RPMI8226 (cell line): ENCODE measurements around the gene CNTNAP2.
A peak's percentile ranks its signal among the peaks of the same experiment; 100 is the strongest.

Source experiments
- DNase-seq: peaks from one replicate; pipeline ENCODE4 v3.0.0-alpha.2; 2015

Gene CNTNAP2

GRCh38 chr7:146626912-146627311 is 510.3 kb downstream of the CNTNAP2 start:
- DNase-seq, result no peak

DNA sequence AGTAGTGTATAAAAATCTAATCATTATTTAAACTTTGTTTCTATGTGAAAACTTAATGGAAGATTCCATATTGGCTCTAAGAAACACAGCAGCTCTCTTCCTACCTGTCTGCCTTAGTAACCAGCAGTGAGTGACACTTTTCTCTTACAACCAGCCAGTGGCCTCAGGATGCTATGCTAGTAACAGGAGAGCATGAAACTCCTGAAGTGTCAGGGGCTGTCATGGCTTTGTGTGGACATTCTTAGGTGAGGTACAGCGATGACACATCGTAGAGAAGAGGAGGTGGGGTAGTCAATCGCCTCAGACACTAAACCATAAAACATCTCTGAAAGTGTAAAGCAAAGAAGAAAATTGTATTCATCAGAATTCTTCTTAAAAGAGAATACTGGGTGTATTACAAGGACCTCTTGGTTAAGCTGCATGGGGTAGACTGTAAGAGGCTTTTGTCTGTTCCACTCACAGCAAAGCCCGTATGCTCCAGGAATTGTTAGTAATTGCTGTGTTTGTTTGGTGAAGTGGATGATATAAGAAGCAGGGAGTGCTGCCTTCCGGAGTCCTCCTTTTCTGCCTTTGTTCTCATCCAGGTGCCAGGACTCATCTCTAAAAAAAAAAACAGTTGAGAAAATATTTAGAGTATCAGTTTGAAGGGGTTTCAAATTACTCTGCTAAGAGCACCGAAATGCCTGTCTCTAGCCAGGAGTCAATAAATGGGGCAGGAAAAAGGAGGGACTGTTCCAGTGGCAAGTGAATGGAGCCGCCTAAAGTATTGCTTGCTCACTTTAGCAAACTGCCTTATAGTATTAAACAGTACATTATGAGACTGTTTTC is 518.8 kb downstream of the CNTNAP2 start:
- DNase-seq, result no peak

- no peak for DNase-seq
Measured at GRCh38 chr7:146636033-146636356, 519.4 kb downstream of the CNTNAP2 start.

DNA sequence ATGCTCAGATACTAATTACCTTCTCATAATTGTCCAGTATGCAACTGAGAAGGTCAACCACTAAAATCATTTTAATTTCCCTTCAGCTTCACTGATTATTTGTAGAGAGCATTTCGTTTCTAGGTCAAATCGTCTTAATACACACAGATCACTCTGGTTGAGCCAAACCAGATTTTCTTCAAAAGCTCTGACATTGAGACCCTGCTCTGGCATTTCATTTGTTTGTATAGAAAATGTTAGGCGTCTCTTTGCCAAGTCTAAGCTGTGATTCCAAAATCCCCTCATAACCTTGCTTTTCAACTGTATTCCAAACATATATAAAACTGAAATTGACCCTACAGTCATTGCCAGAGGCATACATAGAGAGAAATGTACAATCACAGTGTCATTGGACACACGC is 520.0 kb downstream of the CNTNAP2 start:
- DNase-seq, result no peak

- DNase-seq, result no peak
Measured at GRCh38 chr7:146639291-146639690, 522.7 kb downstream of the CNTNAP2 start.

DNA sequence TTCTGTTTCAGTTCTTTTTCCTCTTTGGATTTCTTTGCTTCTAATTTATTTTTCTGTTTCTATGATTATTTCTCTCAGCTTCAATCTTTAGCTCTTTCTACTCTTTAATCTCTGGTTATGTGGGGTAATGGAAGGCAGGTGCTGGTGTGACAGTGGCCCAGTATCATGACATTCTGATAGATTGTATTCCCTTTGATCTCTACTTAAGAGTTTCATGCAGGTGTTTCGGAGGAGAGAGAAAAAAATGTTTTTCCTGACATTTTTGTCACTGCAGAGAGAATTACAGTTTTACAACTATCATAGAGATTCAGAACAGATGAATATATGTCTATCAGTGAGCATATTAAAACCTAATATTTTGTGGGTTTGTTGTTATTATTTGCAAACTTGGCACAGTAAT is 524.9 kb downstream of the CNTNAP2 start:
- no peak for DNase-seq

DNA sequence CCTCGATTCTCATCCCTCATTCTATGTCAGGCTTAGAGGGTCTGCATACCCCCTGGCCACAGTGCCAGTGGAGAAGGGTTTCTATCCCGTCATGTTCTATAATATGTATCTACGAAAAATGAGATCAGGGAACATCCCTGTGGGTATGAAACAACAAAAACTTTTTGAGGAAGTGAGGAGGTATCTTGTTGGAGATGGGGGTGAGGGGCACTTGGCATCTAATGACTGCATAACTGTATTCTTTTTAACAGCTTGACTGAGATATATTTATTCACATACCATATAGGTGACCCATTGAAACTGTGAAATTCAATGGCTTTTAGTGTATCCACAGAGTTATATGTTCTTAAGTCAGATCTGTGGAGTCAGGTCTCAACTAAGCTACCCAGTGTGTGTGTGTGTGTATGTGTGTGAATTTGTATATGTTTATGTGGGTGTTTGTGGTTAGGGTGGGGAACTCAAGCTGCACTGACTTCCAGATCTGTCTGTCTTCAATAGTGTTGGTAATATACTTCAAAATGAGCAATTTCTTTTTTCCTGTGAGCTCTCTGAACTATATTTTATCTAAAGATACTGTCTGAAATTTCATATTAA is 528.9 kb downstream of the CNTNAP2 start:
- no peak for DNase-seq

GRCh38 chr7:146647445-146647844 is 530.8 kb downstream of the CNTNAP2 start:
- no peak for DNase-seq

DNA sequence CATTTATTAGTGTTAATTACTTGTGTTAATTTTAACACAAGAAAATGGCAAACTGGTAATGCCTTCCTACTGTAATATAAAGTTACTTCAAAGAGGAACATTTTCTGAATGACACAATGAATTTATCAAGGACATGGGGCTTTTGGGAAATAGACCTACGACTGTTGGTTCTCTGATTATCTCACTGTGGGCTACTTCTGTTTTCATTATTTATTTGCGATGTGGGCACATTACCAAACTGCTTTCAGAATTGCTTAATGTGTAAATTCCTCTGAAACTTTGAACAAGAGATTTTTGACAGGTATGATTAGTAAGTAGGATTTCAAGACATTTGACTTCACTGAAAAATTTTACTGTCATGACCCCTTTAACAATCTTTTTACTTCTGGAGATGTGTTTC is 535.6 kb downstream of the CNTNAP2 start:
- peak; percentile 68 for DNase-seq

- DNase-seq, result peak; percentile 15
Measured at GRCh38 chr7:146654048-146654447, 537.4 kb downstream of the CNTNAP2 start.

- peak; percentile 93 for DNase-seq
Measured at GRCh38 chr7:146655928-146656797, 539.6 kb downstream of the CNTNAP2 start.

- DNase-seq, result no peak
Measured at GRCh38 chr7:146656988-146657387, 540.4 kb downstream of the CNTNAP2 start.

- DNase-seq, result no peak
Measured at GRCh38 chr7:146658604-146659003, 542.0 kb downstream of the CNTNAP2 start.

DNA sequence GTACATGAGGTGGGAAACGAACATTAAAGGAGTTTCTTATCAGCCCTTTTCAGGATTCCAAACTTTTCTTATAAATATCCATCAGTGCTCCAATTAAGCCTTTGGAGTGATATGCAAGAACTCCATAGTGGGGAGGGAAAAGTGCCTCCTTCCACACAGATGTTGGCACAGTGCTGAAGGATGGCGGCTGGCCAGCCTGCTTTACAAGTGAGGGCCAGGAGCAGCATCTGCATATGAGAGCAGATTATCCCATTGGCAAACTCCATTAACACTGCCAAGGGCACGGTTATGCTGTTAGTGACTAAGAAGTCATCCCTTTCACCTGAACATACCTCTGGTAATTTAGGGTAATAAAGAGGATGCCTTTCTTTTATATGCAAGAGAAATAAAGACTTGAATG is 543.1 kb downstream of the CNTNAP2 start:
- no peak for DNase-seq

DNA sequence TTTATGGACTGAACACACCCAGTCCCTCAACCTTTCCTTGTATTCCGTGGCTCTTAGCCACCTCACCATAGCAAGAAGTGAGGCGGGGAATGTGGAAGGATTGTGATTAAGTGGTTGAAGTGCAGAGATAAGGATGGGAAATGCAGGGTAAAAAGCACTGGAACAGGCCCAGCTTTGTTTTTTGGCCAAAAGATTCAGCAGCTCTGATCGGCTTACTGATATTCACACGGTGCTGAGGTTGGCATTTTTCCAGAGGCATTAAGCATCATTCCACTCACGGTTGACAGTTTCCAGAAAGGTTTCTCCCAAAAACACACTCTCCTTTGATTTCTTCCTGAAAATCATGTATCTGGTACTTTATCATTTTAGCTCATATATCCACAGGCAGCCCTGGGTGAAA is 544.2 kb downstream of the CNTNAP2 start:
- DNase-seq, result no peak

DNA sequence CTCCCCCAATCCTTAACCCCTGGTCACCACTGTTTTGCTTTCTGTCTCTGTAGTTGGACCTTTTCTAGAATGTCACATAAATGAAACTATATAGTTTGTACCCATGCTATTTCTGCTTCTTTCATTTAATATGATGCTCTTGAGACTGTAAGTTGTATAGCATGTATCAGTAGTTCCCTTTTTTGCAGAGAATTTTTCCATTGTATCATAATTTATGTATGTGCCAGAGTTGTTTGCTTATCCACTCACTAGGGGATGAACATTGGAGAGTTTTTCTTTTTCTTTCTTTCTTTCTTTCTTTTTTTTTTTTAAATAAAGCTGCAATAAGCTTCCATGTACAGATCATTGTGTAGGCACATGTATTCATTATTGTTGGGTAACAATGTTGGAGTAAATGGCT is 544.8 kb downstream of the CNTNAP2 start:
- DNase-seq, result no peak

GRCh38 chr7:146661929-146662328 is 545.3 kb downstream of the CNTNAP2 start:
- DNase-seq, result no peak

DNA sequence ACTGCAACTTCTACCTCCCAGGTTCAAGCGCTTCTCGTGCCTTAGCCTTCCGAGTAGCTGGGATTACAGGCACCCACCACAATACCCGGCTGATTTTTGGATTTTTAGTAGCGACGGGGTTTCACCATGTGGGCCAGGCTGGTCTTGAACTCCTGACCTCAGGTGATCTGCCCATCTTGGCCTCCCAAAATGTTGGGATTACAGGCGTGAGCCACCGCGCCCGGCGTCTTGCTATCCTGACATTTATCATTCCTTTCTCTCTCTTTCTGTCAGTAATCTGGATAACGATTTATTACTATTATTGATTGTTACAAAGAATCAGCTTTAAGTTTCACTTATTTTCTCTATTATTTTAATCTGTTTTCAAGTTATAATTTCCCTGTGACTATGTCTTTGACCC is 548.4 kb downstream of the CNTNAP2 start:
- DNase-seq, result no peak

DNA sequence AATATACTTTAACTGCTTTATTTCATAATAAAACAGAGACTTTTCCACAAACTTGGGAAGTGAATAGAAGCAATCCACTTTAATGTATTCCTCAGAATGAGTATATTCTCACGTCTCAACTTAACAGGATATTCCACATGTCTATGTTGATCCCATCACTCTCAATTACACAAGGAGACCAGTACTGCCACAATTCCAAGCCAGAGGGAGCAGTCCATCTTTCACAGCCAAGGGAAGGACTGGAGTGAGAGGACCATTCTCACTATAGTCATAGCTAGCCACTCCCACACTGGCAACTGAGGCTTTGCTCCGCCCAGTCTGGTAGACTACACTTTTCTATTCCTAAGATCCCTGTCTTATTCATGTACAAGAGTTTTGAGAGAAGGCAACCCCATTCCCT is 553.9 kb downstream of the CNTNAP2 start:
- DNase-seq, result no peak

- no peak for DNase-seq
Measured at GRCh38 chr7:146681487-146681886, 564.9 kb downstream of the CNTNAP2 start.

DNA sequence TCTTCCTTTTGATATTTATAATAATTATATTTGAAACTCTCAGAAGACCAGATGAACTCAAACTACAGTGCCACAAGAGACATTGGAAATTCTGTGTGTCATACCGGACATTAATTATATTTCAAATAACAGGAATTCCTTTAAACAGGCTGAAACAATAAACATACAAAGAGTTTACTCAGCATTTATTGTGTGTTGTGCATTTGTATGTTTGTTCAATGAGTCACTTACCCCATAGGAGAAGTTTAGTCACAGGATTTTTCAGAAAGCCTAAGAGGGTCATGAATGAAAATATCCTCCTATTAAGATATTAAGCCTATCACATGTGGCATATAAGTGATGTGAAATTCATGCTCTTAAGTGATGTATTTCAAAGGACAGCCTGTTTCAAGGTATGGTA is 566.8 kb downstream of the CNTNAP2 start:
- no peak for DNase-seq

DNA sequence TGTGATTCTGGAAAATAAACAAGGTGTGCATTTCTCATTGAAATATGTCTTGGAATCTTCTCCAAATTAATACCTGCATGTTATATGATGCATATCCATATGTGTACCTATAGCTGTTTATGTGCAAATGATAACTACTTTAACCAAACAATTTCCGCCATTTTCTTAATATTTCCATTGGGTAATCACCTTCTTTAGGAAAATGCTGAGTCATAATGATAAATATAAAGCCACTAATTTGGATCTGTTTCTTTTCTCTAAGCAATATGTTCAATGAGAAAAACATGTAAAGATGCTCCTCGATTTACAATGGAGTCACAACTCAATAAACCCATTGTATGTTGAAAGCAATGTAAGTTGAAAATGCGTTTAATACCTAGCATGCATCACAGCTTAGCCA is 574.4 kb downstream of the CNTNAP2 start:
- no peak for DNase-seq

- DNase-seq, result no peak
Measured at GRCh38 chr7:146698995-146699610, 582.5 kb downstream of the CNTNAP2 start.
